22Rv1 (cell line): ENCODE measurements around the gene SEC31A.

ENCODE experiments used
- H3K27ac ChIP-seq: fragments of 450-650 bp; 2 replicates; pipeline ENCODE4 v1.5.1; 2017
- ZFX ChIP-seq: fragments of 450-650 bp; IDR thresholded peaks from 2 replicates; pipeline ENCODE4 v1.6.1; 2017; ENCODE audit warnings: antibody characterized with exemption, borderline replicate concordance
- TF ChIP-seq, protein P1 (sequence below): fragments of 450-650 bp; IDR thresholded peaks from 2 replicates; pipeline ENCODE4 v1.5.1; 2017; ENCODE audit warnings: mild to moderate bottlenecking

Gene SEC31A

GRCh38 chr4:82779032-82779431 lies 111.9 kb downstream of the SEC31A start:
- H3K27ac ChIP-seq: no peak overlapping the region
- no peak for TF ChIP-seq ZFX
- TF ChIP-seq, protein P1, sequence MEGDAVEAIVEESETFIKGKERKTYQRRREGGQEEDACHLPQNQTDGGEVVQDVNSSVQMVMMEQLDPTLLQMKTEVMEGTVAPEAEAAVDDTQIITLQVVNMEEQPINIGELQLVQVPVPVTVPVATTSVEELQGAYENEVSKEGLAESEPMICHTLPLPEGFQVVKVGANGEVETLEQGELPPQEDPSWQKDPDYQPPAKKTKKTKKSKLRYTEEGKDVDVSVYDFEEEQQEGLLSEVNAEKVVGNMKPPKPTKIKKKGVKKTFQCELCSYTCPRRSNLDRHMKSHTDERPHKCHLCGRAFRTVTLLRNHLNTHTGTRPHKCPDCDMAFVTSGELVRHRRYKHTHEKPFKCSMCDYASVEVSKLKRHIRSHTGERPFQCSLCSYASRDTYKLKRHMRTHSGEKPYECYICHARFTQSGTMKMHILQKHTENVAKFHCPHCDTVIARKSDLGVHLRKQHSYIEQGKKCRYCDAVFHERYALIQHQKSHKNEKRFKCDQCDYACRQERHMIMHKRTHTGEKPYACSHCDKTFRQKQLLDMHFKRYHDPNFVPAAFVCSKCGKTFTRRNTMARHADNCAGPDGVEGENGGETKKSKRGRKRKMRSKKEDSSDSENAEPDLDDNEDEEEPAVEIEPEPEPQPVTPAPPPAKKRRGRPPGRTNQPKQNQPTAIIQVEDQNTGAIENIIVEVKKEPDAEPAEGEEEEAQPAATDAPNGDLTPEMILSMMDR: no peak

DNA sequence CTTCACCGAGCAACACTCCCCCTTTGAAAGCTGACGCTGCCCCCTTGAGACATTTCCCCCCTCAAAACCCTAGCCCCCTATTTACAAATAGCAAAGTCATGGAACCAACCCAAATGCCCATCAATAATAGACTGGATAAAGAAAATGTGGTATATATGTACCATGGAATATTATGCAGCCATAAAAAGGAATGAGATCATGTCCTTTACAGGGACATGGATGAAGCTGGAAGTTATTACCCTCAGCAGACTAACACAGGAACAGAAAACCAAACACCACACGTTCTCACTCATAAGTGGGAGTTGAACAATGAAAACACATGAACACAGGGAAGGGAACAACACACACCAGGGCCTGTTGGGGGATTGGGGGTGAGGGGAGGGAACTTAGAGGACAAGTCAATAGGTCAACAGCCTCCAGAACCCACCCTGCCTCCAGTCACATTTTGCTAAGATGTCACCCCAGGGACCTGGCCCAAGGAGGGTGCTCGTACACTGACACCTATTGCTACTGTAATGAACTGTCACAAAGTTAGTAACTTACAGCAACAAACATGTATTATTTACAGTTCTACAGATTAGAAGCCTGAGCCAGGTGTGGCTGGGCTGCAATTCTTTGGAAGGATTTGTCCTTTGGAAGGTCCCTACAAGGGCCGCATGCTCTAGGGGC lies 113.0 kb downstream of the SEC31A start:
- H3K27ac ChIP-seq: no peak overlapping the region
- TF ChIP-seq, protein P1: no peak
- TF ChIP-seq ZFX: no peak

DNA sequence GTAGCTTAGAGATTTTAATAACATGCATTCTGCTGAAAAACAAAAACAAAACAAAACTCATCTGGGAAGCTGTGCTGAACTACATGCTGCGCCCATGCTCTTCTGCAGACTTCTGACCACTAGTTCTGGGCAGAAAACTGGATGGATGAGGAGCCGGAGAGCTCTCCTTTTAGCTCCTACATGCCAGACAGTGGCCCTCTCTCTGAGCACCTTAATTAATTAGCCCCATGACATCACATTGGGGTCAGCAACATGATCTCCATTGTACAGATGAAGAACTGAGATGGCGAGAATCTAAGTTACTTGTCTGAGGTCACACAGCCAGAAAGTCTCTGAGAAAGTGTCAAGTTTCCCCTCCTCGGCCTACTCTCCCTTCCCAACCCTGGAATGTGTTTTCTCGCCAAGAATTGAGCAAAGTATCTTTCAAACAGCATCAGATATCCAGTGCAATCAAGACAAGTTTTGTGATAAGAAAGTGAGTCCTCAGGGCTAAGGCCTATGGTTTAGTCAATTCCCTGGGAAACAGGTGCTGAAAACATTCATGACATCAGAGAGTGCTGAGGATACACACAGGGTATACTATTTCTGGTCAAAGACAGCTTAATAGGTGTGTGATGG lies 113.9 kb downstream of the SEC31A start:
- no peak overlapping the region for H3K27ac ChIP-seq
- no peak for TF ChIP-seq ZFX
- TF ChIP-seq, protein P1: no peak

- TF ChIP-seq, protein P1: no peak
- no peak for TF ChIP-seq ZFX
- H3K27ac ChIP-seq: no peak overlapping the region
These were observed 115.7 kb downstream of the SEC31A start for GRCh38 chr4:82775243-82775642.

DNA sequence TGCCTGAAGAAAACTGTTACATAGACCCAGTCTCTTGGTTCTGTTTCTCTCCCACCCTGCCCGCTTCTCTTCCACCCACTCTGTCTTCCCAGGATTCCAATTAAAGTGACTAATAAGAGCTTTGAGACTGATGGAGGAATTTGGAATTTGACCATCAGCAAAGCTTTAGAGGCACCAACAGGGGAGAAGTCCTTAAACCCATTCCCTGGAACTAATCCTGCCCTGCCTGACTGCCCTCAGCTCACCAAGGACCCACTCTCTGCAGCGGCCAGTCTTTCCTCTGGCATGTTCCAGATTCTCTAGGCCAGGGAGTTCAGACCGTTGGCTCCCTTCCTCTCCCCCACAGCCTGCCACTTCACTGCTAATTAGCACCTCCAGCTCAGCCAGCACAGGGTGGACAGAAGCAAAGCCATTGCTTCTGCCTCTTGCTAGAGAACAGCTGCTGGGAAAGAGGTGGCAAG lies 116.2 kb downstream of the SEC31A start:
- no peak overlapping the region for H3K27ac ChIP-seq
- no peak for TF ChIP-seq ZFX
- TF ChIP-seq, protein P1: no peak

GRCh38 chr4:82773057-82773456 lies 117.9 kb downstream of the SEC31A start:
- no peak overlapping the region for H3K27ac ChIP-seq
- TF ChIP-seq ZFX: no peak
- TF ChIP-seq, protein P1: no peak

DNA sequence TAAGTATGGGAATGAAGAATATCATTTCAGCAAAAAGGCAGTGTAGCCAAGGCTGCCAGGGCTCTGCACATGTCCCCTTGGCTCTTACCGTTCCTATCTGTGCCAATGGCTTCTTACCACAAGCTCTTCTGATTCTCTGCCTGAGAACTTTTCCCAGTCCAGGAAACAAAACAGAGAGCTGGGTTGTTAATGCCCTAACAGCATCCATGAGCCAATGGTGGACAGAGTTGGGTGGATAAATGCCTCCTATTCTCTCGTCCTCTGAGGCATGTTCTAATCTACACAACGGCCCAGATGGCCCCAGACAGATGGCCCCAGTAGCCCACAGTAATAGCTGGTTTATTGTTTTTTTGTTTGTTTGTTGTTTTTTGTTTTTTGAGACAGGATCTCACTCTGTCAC lies 120.3 kb downstream of the SEC31A start:
- H3K27ac ChIP-seq: no peak overlapping the region
- no peak for TF ChIP-seq ZFX
- TF ChIP-seq, protein P1: no peak
